Transverse colon (tissue), 4 donors: Measurements from ENCODE around the gene SLC37A1. TPM values are rescaled to one million over a fixed set of nuclear protein-coding genes. Genes with fewer than 3 reads are reported as not detected.

Source experiments
- DNase-seq: peaks from one replicate; pipeline ENCODE4 v3.0.0-alpha.2; 2019
- H3K27ac ChIP-seq, 4 donors: fragments of 200-600 bp; sonication (generic); 2 replicates each; pipeline ENCODE4 v1.5.1; 2016 to 2018; ENCODE audit warnings: inconsistent platforms in 4 of 4
- H3K27me3 ChIP-seq: fragments of 200-600 bp; sonication (generic); 2 replicates; pipeline ENCODE4 v1.5.1; 2017; ENCODE audit warnings: inconsistent platforms
- H3K36me3 ChIP-seq, 4 donors: fragments of 200-600 bp; sonication (generic); 2 replicates each; pipeline ENCODE4 v1.5.1; 2017 to 2019; ENCODE audit warnings: inconsistent platforms in 4 of 4
- H3K4me1 ChIP-seq, 4 donors: fragments of 200-600 bp; sonication (generic); 2 replicates each; pipeline ENCODE4 v1.5.1; 2017 to 2020; ENCODE audit warnings: inconsistent platforms in 4 of 4
- H3K4me3 ChIP-seq, 4 donors: fragments of 200-600 bp; sonication (generic); 1 replicate in 1 of 4; 2 replicates in 3 of 4; pipeline versions ENCODE4 v1.5.1 to v1.6.1; 2017 to 2019; ENCODE audit warnings: inconsistent platforms in 4 of 4
- H3K9me3 ChIP-seq, 2 donors: fragments of 200-600 bp; sonication (generic); 2 replicates each; pipeline ENCODE4 v1.5.1; 2017 to 2019; ENCODE audit warnings: inconsistent platforms in 2 of 2
- EP300 ChIP-seq: sonication (generic); formaldehyde crosslinking; IDR thresholded peaks from one replicate; pipeline ENCODE4 v1.6.1; 2017; ENCODE audit warnings: antibody characterized with exemption, low read depth
- POLR2A ChIP-seq: fragments of 450-650 bp; IDR thresholded peaks from one replicate; pipeline ENCODE4 v1.6.1; 2016; ENCODE audit warnings: antibody characterized with exemption, mild to moderate bottlenecking, moderate library complexity
- POLR2AphosphoS5 ChIP-seq, 3 donors: sonication (generic); formaldehyde crosslinking; IDR thresholded peaks; one replicate each; pipeline ENCODE4 v1.6.1; 2016; ENCODE audit warnings: antibody characterized with exemption in 3 of 3
- WGBS, 2 donors: methylation state at CpG; one replicate each; pipeline ENCODE4 v1.1.5; 2018; ENCODE audit warnings: low coverage in 1 of 2; 5-methylcytosine and 5-hydroxymethylcytosine counted together
- in situ Hi-C, 4 donors: fragments of 200-750 bp; cut with MboI; loops; one replicate each; pipeline versions ENCODE4 v1.15.0 to v1.15.1; 2017; ENCODE audit warnings: low sequenced_read_pairs in 3 of 4, low pct_ligation_motif_present in 1 of 4, low pct_unique_long_range_greater_than_20kb in 1 of 4
- intact Hi-C: fragments of 100-400 bp; cut with DNase I; formaldehyde crosslinking; loops from one replicate; pipeline ENCODE4 v1.15.1; 2023; ENCODE audit warnings: low total_unique reads
- total RNA-seq, 4 donors: library from RNA; depleted of rRNA; stranded (reverse); fragments of >200 nt; gene quantifications; one replicate each; pipeline ENCODE4 v1.1.0, GENCODE V29; 2016
- TF ChIP-seq, protein P1 (sequence below), 5 experiments: fragments of 200-600 bp in 3 of 5; fragments of 450-650 bp in 2 of 5; sonication (generic) in 3 of 5; IDR thresholded peaks; 1 replicate in 2 of 5; 2 replicates in 3 of 5; pipeline ENCODE4 v1.5.1; 2016 to 2017; ENCODE audit warnings: antibody characterized with exemption in 5 of 5, inconsistent platforms in 3 of 5, mild to moderate bottlenecking in 2 of 5, moderate library complexity in 1 of 5

The SLC37A1 gene
- total RNA-seq, 4 donors from 2014 or later, result 80.8 to 139 (median 117) TPM

- H3K27me3 ChIP-seq, result no peaks in the 10 kb centered on the region
- intact Hi-C loops, result no loop called here
- H3K36me3 ChIP-seq, result no peaks in the 10 kb centered on the region
- DNase-seq, result no peak
- TF ChIP-seq POLR2A, result no peak
- no peak for TF ChIP-seq EP300
- no peaks in the 10 kb centered on the region for H3K9me3 ChIP-seq
- H3K27ac ChIP-seq, result no peak overlapping the region
- H3K4me1 ChIP-seq, result peaks cover 0 to 9% (median 8%) of the 10 kb centered on the region in 4 donors
- in situ Hi-C loops, result loop anchor here (10.0 to 25.0 kb wide), 3 partner anchors 166 to 228 kb away; no protein-coding TSS in a partner anchor
- 92% methylated on average over 2 of the region's 2 CpGs; no CpG with 5 or more reads in 1 of the 2 donors for WGBS, 2 donors
- H3K4me3 ChIP-seq, result no peak overlapping the region
Observed at GRCh38 chr21:42596657-42597056, 83.0 kb downstream of the SLC37A1 start.

DNA sequence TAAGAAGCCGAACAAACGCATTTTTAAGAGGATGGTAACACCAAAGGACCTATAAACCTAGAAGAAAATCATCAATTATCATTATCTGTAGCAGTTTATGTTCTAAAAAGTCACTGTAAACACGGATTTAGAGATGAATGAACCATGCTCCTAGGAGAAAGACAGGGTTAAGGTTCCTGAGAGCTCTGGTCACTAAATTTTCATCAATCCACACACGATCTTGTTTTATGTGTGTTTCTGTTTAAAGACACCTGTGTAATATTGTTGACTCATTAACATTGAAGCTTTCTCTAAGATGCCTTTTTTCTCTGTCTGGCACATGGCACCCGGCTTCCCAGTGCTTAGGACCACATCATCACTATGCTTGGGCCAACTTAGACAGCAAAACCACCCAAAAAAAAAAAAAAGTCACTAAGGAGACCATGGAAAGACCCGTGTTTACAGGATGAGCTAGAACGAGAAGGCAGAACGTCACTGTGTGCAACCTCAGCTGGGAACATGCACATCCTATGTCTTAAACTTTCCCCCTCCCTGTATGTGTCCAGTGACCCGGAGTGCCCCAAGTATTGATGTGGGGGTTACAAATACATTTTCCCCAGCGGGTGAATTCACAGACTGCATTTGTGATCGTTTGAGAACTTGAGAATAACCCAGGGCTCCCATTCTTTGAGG lies 84.0 kb downstream of the SLC37A1 start:
- no peak overlapping the region for H3K27ac ChIP-seq
- no peak for DNase-seq
- no peaks in the 10 kb centered on the region for H3K36me3 ChIP-seq
- intact Hi-C loops, result no loop called here
- peaks cover 0 to 9% (median 8%) of the 10 kb centered on the region in 4 donors for H3K4me1 ChIP-seq
- in situ Hi-C loops, result loop anchor here (10.0 to 25.0 kb wide), 3 partner anchors 165 to 227 kb away; no protein-coding TSS in a partner anchor
- H3K4me3 ChIP-seq, result no peak overlapping the region
- no peaks in the 10 kb centered on the region for H3K9me3 ChIP-seq
- 81 to 82% methylated on average over 8 to 11 of the region's 11 CpGs for WGBS, 2 donors
- H3K27me3 ChIP-seq, result no peaks in the 10 kb centered on the region
- TF ChIP-seq EP300 (no peak), POLR2AphosphoS5 (IDR thresholded peaks at IDR 0.05) (no peak), POLR2A (no peak)
- TF ChIP-seq, protein P1, sequence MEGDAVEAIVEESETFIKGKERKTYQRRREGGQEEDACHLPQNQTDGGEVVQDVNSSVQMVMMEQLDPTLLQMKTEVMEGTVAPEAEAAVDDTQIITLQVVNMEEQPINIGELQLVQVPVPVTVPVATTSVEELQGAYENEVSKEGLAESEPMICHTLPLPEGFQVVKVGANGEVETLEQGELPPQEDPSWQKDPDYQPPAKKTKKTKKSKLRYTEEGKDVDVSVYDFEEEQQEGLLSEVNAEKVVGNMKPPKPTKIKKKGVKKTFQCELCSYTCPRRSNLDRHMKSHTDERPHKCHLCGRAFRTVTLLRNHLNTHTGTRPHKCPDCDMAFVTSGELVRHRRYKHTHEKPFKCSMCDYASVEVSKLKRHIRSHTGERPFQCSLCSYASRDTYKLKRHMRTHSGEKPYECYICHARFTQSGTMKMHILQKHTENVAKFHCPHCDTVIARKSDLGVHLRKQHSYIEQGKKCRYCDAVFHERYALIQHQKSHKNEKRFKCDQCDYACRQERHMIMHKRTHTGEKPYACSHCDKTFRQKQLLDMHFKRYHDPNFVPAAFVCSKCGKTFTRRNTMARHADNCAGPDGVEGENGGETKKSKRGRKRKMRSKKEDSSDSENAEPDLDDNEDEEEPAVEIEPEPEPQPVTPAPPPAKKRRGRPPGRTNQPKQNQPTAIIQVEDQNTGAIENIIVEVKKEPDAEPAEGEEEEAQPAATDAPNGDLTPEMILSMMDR (IDR thresholded peaks at IDR 0.05), result no peak

DNA sequence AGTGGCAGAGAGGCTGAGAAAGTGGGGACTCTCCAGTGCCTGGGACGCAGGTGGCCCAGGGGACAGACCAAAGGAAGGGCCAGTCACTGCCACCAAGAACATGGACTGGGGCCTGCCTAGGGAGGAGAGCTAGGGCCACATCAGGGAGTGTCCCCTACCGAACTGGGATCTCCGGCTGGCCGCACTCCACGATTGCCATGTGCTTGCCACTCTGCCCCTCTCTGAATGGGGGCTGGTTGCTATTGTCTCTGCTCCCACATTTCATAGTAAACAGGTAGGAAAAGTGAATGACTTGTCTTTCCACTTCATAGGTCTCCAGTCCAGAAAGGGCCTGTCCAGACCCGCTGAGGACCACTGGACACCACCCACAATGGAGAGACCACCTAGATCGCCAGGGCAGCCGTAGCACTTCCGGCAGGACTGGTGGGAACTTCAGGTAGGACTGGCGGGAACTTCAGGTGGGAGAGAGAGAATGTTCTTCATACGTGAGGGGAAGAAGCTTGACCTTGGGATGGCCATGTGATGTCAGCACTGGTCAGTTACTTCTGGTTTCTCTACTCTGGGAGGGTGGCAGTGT lies 84.6 kb downstream of the SLC37A1 start:
- no peaks in the 10 kb centered on the region for H3K9me3 ChIP-seq
- no peak for DNase-seq
- 20 to 94% methylated on average over 1 to 11 of the region's 11 CpGs for WGBS, 2 donors
- H3K4me3 ChIP-seq, result no peak overlapping the region
- no peaks in the 10 kb centered on the region for H3K36me3 ChIP-seq
- no peak for TF ChIP-seq EP300
- TF ChIP-seq POLR2A, result no peak
- no peak for TF ChIP-seq POLR2AphosphoS5 (IDR thresholded peaks at IDR 0.05)
- TF ChIP-seq, protein P1 (IDR thresholded peaks at IDR 0.05), result no peak
- H3K27me3 ChIP-seq, result no peaks in the 10 kb centered on the region
- peaks cover 0 to 4% (median 4%) of the 10 kb centered on the region in 4 donors for H3K4me1 ChIP-seq
- intact Hi-C loops, result no loop called here
- no peak overlapping the region for H3K27ac ChIP-seq
- in situ Hi-C loops, result loop anchor here (10.0 to 25.0 kb wide), 3 partner anchors 164 to 227 kb away; no protein-coding TSS in a partner anchor

DNA sequence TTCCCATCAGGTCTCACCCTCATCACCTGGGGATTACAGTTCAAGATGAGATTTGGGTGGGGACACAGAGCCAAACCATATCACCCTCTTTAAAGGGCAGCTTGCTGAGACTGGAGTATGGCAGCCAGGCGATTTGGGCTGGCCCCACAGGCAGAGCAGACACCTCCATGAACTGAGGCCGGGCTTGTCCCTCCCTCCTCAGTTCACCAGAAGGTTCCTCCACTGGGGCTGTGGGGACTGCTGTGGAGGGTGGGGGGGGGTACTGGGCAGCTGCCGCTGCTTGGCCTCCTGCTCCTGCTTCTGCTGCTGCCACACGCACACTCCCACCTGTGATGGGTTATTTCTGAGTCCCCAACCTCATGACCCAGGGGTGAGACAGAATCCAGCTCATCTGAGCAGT lies 85.8 kb downstream of the SLC37A1 start:
- in situ Hi-C loops, result loop anchor here (10.0 to 25.0 kb wide), 3 partner anchors 163 to 225 kb away; no protein-coding TSS in a partner anchor
- DNase-seq, result no peak
- peaks cover 4 to 5% of the 10 kb centered on the region in 2 donors for H3K9me3 ChIP-seq
- no peaks in the 10 kb centered on the region for H3K36me3 ChIP-seq
- H3K27ac ChIP-seq, result no peak overlapping the region
- intact Hi-C loops, result no loop called here
- H3K4me3 ChIP-seq, result no peak overlapping the region
- H3K27me3 ChIP-seq, result no peaks in the 10 kb centered on the region
- no peaks in the 10 kb centered on the region for H3K4me1 ChIP-seq
- WGBS, 2 donors, result 86% methylated on average over 4 of the region's 4 CpGs; no CpG with 5 or more reads in 1 of the 2 donors
- TF ChIP-seq POLR2AphosphoS5 (IDR thresholded peaks at IDR 0.05), result no peak
- no peak for TF ChIP-seq POLR2A
- TF ChIP-seq, protein P1 (IDR thresholded peaks at IDR 0.05), result no peak
- TF ChIP-seq EP300, result no peak
